Superior temporal gyrus (tissue), 1 donor: ENCODE results near the gene UCP2.
"Not testable (repeated sequence)": the region's sequence is repeated elsewhere in the genome, so short reads cannot be mapped to it uniquely, and the experiment has no call there.

Source experiments
- DNase-seq: peaks from one replicate; pipeline ENCODE4 v3.0.0-alpha.2; 2016; ENCODE audit errors: extremely low spot score

UCP2 gene

DNA sequence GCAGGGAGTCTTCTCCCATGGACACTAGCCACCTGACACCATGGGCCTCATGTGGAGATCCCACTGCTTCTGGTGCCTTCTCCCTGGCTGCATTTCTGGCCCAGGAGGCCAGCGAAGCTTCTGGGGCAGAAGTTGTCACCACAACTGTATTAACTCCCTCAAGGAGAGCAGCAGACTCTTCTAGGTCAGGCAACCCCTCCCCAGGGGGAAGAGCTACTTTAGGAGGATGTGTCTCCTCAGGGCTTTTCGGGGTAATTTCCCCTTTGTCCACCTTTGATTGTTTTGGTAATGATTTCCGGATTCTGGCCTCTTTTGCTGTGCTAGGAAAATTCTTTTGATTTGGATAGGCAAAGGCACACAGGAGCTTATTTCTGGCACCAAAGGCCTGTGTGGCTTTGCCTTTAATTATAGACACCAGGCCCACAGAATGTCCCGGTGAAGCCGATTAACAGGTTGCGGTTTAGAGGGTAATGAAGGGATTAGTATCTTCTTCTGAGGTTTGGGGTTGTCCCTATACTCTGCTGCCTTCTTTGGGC, 8.9 kb upstream of the UCP2 start:
- no peak for DNase-seq

DNA sequence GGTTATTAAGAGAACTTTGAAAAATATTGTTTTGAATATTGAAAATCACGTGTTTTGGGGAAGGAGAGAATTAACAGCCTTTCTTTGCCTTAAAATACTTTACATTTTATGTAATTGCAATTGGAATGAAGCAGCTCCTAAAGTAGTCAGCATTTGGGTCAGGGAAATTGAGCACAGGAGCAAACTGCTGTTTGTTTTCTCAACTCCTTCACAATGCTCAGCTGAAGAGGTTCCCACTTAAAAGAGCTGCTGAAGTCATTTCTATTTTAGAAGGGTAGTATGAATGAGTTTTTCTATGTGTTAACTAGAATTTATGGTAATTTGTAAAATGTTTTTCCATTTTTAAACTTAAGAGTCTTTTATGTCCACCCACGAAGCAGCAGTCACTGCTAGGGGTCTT, 8.1 kb upstream of the UCP2 start:
- DNase-seq, result no peak

DNA sequence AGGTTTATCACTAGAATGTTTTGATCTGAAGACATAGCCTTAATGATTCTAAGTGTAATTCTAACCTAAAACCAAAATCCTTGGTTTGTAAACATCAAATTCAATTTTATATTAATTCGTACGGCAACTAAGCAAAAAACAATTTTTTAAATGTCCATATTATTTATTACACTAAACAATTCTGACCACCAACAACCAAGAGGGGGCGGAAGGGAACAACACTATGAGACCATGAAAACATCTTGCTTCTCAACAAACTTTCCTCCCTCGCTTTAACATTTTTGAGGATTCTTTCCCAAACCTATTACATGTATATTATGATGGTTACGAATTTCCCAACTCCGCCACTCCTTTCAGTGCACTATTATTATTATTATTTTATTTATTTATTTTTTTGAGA, 6.5 kb upstream of the UCP2 start:
- no peak for DNase-seq

DNA sequence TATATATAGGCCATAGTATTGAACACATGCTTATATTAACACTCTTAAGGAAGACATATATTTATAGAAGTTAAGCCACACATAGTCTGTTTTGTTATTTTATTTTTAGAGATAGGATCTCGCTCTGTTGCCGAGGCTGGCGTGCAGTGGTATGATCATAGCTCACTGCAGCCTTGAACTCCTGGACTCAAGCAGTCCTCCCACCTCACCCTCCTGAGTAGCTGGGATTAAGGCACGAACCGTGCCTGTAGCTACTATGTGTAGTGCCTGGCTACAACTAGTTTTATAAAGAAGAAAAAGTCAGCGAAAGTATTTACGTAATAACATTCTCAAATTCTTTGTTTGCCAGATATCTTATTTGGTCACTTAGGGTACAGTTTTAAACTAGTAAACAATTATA, 5.6 kb upstream of the UCP2 start:
- DNase-seq, result no peak

DNA sequence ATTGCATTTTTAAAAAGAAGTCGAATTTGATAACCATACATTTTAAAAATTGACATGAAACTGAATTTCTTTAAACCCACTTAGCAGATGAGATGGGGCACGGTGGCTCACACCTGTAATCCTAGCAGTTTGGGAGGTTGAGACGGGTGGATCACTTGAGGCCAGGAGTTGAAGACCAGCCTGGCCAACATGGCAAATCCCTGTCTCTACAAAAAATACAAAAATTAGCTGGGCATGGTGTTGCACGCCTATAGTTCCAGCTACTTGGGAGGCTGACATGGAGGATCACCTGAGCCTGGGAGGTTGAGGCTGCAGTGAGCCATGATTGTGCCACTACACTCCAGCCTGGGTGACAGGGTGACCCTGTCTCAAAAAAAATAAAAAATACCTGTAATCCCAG, 3.0 kb upstream of the UCP2 start:
- not testable (repeated sequence) for DNase-seq

DNA sequence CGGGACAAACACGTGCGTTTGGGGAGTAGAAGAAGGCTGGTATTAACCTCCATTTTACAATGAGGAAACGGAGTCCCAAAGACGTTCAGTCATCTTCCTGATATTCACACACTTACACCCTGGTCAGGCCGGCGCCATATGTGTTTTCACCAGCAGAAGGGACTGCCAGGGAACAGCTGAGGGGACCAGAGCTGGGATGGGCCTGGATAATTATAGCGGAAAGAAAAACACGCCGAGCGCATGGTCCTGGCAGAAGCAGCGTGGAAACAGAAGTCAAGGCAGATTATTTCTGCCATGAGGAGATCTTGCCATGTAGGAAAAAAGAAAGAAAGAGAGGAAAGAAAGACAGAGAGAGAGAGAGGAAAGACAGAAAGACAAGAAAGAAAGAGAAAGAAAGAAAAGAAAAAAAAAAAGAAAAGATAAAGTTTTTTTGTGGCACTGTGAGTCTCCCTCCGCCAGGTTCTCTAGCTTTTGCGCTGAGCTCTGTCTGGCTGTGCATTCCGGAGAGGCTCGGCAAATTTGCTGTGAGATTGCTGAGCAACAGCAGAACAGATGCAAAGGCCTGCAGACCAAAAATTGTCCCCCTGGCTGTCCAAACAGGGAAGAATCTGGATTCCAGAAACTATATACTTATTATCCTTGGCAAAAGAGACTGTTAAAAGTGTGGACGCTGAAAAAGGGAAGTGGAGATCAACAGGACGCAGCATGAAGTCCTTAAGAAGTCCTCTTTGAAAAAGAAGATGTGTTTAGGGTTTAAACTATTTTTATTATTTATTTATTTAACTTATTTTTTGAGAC, 1.3 kb upstream of the UCP2 start:
- DNase-seq, result no peak

DNA sequence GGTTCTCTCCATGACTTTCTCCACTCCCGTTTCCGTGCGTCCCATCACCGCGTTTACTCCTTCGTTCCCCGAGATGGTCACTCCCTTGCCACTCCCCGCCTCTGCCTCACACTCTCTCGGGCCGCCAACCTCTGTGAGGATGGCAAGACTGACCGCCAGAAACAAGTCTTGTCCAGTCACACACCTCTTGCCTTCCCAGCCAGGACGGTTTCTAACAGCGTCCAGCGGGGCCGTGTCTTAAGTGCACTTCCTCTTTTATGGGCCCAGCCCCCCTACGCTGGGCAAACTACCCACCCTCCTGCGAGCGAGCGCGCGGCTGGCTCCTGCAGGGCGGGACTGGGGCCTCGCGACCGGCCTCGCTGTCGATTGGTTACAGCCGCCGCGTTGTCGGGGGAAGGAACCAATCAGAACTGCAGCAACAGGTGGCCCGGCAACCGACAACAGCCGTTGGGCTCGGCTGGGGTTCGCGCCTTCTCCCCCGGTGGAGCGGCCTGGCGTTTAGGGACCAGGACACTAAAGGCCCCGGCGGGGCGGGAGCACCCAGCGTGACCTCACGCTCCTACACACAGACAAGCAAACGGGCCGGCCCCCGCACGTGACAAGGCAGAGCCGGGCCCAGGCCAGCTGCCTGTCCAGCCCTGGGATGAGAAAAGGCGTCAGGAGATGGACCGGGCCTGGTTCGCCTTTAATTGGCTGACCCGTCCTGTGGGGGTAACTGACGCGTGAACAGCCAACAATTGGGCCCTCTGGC, 522 bp upstream of the UCP2 start:
- DNase-seq, result peak; percentile 93

DNA sequence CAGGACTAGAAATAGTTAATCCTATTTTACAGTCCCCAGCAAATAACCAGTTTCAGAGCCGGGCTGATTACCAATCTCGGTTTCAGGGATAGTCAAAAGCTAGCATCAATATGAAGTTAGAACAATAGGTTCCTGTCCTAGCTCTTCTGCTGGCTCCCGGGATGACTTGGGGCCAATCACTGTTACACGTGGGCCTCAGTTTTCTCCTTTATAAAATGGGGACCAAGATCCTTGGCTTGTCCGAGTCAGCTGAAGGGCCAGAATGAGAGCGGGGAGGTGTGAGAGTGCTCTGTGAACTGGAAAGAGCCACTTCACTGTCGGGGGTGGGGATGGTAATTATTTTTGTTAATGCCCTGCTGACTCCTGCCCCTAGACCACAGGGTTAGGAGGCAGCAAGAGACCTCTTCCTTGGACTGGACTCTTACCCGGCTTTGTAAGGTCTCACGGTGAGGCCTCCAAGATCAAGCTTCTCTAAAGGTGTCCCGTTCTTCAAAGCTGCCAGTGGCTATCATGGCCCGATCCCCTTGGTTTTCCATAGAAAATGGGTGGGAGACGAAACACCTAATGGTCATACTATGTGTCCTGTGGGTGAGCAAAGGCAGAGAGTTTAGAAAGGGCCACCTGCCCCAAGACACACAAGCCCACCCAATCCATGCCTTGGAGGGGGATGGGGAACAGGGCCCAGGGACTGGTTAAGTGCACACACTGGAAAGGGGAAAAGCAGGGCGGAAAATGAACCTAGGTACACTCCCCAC, 1.4 kb downstream of the UCP2 start:
- DNase-seq, result no peak

DNA sequence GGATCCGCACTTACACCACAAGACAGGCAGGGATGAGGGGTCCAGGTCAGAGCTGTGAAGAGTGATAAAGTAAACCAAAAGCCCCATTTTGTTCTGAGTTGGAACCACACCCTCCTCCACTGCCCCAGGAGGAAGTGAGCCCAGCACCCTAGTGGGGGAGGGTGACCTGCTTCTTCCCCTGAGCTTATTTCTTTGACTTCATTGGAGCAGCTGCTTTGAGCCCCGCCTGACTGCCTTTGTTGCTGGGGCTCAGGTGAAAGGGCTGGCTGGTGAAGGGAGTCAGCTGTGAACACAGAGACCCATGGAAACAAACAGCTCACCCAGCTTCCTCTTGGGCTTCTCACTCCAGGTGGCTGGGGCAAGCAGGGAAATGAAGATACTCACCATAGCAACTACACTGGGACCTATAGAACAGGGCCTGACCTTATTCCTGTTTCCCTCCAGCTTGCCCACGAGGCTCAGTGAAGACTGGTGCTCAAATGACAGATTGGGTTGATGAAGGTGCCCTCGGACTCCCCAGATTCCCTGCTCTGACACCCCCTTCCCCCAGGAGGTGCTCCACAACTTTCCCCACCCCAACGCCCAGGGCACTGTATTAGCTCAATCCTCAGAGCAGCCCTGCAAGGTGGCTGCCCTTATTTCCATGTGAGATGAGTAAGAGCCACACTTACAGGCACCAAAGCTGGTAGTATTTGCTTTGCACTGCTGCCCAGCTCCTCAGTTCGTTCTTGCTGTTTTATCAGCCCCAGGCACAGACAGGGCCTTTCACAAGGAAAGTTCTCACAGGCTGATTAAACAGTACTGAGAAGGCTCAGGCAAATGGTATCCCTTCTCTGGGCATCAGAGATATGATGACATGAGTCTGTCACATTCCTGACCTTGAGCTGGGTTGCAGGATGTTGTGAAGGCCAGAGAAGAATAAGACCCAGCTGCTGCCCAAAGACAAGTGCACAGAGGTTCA, 2.4 kb downstream of the UCP2 start:
- DNase-seq, result no peak

DNA sequence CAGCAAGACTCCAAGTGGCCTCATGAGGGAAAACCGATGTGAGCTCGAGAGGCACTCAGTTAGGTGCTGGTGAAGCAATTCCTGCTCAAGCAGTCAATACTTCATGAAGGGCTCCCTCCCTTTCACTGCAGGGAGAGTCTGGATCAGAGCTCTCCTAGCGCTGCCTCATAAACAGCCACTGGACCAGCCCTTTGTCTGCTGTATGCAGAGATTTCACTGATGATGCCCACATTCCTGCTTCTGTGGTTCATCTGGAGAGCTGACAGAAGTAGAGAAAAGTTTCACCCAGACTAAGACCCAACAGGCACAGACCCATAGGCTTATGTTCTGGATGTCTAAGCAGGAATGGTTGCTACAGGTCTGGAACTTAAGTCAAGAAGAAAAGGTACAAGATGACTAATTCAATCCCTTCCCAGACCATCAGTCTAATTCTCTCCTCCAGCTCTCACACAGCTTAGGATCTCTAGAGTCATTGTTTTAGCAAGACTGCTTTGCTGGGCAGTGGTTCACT, 4.0 kb downstream of the UCP2 start:
- no peak for DNase-seq

DNA sequence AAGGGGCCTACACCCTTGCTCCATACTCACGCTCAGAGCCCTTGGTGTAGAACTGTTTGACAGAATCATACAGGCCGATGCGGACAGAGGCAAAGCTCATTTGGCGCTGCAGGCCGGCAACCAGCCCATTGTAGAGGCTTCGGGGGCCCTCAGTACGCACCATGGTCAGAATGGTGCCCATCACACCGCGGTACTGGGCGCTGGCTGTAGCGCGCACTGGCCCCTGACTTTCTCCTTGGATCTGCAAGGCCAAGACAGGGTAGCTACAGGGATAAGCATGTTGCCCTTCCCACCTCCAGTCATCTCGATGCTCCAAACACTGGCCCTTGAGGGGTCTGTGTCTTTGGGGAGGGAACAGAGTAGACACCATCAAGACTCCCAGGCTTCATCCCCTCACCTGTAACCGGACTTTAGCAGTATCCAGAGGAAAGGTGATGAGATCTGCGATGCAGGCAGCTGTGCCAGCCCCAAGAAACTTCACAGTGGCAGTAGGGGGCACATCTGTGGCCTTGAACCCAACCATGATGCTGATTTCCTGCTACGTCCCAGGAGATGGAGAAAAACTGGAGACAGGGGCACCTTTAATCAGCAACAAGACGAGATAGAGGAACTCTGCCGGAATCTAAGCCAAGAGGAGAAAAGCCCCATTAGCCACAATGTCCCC, 4.7 kb downstream of the UCP2 start:
- DNase-seq, result no peak

DNA sequence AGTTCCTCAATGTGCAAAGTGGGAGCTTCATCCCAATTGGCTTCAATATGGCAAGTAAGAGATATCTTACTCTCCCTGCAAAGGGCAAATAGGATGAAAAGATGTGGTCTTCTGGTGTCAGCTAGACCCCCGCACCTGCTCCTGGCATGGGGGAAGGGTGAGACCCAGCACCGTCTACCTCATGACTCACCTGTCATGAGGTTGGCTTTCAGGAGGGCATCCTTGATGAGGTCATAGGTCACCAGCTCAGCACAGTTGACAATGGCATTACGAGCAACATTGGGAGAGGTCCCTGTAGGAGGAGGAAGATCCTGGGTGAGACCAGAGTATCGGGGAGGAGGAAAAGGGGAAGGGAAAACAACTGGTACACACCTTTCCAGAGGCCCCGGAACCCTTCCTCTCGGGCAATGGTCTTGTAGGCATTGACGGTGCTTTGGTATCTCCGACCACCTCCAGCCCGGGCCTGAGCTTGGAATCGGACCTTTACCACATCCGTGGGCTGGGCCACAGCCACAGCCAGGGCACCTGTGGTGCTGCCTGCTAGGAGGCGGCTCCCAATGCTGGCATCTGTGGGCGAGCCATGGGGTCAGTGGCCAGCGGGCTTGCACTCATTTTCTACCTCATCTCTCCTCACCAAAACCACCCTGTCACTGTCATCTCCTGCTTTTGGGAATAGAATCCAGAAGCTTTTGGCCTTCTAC, 6.0 kb downstream of the UCP2 start:
- DNase-seq, result no peak

DNA sequence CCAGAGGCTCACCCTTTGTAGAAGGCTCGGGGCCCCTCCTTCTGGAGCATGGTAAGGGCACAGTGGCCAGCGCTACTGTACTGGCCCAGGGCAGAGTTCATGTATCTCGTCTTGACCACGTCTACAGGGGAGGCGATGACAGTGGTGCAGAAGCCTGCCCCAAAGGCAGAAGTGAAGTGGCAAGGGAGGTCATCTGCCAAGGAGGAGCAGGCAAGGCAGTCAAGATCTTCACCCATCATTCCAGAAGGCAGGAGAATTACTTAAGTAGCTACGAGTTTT, 7.2 kb downstream of the UCP2 start:
- DNase-seq, result no peak

DNA sequence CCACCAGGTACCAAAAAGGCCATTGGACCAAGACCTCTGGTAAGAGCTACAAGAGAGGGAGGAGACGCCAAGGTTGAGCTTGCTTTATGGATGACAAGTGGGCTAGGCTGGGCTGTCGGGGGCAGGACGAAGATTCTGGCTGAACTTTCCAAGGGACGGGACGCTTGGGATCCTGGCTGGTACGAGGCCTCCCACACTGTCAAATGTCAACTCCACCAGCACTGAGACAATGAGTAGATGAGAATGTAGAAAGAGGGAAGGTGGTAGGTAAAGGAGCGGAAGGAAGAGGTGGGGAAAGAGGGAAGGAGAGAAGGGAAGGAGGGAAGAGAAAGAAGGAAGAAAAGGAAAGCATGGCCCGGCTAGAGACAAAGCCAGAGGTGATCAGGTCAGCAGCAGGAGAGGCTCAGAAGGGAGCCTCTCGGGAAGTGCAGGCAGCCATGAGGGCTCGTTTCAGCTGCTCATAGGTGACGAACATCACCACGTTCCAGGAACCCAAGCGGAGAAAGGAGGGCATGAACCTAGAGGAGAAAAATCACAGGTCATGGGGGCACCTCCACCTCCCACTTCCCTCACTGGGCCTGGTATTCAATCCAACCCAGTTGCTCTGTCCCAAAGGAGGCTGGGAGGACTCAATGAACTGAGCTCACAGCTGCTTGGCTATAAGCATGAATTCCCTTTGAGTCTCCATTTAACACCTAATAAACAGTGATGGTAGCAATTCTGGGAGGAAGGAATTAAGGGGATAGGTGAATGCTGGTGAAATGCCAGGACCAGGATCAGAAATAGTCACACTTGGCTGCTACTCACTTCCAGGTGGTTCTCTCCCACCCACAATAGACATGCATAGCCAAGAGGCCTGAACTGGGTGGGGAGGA, 7.8 kb downstream of the UCP2 start:
- DNase-seq, result no peak

DNA sequence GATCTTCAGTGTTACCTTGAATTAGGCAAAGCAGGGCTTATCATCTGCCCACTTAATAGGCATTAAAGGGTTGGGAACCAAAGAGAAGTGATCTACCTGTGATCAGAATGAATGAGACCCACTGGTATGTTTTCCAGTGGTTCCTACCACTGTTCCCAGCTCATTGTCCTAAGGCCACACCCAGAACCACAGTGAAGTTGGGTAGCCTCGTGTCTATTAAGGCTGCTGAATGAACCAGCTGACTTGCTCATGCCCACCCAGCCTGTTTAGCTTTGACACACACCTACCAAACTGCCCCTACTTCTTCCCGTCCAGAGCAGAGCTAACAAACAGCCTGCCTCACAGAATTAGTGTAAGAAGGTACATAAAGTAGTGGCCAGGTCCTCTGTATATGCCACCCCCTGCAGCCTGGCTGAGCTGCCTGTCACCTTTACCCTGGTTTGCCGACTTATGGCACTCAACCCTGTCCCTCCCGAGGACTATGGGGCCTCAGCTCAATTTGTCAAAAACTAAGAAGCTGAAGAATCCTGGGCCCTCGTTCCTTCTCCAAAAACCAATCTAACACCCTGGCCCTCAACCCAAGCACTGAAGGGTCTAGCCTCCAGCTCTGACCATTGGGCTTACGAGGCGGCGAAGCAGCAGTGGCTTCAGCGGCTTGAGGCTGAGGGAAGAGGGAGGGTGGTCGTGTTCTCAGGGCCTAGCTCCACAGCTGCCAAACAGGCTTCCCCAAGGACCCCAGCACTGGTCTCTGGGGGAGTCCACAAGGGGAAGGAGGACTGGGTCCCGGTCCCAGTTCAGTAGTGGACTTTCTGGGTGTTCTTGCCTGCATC, 9.8 kb downstream of the UCP2 start:
- DNase-seq, result no peak

DNA sequence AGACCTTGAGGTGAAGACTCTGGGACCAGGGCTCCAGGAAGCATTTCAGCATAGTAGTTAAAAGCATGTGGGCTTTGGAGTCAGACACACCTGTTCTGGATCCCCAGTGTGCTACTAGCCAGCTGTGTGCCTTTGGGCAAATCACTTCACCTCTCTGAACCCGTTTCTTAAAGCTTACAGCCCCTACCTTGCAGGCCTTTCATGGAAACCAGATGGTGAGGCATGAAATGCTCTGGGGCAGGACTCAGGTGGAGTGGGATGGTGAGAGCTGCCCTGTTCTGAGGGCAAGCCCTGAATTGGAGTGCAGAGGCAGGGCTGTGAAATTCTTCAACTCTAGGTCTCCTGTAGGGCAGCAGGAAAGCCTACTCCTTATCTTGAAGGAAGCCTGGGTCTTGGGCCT, 10.5 kb downstream of the UCP2 start:
- DNase-seq, result no peak

DNA sequence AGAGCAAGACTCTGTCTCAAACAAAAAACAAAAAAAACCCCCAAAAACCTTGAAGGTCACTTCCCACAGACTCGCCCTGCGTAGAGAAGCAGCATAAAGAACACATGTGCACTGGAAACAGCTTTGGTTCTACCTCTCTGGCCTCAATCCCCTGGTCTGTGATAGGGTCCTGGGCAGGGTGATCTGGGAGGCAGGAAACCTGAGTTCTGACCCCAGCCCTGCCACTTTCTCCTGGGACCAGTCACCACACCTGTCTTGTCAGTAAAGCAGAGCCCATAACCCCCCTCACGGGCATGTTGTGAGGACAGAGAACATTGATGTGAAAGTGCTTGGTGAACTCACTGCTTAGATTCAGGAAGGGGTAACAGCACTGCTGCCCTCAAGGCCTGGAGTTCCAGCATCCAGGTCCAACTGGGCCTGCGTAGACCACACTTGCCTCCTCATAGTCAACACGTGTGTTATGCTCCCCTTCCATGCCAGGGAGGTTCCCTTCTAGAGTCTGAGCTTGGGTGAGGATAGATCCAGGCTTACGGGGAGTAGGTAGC, 11.4 kb downstream of the UCP2 start:
- DNase-seq, result no peak
